Loucy (cell line): ENCODE results near the gene HOXA5.

ENCODE experiments used
- CTCF ChIP-seq: fragments of 200-600 bp; sonication (generic); conservative IDR thresholded peaks from 2 replicates; pipeline ENCODE4 v1.5.1; 2014; ENCODE audit warnings: mild to moderate bottlenecking, antibody characterized with exemption, low read length
- EZH2phosphoT487 ChIP-seq: fragments of 200-600 bp; IDR thresholded peaks from 2 replicates; pipeline ENCODE4 v1.6.1; 2018; ENCODE audit warnings: antibody characterized with exemption, mild to moderate bottlenecking, moderate library complexity, borderline replicate concordance

- TF ChIP-seq CTCF: no peak
- no peak for TF ChIP-seq EZH2phosphoT487
These were observed 20.0 kb upstream of the HOXA5 start for GRCh38 chr7:27163288-27164044.
